DMS79 treated with DMSO at 0.1 percent for 48 hours (cell line): ENCODE measurements around the gene MINDY2.
"Not testable (repeated sequence)": the region's sequence is repeated elsewhere in the genome, so short reads cannot be mapped to it uniquely, and the experiment has no call there.

Experiments
- DNase-seq: peaks from one replicate; lab custom pipeline; 2025; lab: John Stamatoyannopoulos, UW

The MINDY2 gene

GRCh38 chr15:58830556-58830955 is 59.5 kb downstream of the MINDY2 start:
- peak; percentile 3 for DNase-seq

DNA sequence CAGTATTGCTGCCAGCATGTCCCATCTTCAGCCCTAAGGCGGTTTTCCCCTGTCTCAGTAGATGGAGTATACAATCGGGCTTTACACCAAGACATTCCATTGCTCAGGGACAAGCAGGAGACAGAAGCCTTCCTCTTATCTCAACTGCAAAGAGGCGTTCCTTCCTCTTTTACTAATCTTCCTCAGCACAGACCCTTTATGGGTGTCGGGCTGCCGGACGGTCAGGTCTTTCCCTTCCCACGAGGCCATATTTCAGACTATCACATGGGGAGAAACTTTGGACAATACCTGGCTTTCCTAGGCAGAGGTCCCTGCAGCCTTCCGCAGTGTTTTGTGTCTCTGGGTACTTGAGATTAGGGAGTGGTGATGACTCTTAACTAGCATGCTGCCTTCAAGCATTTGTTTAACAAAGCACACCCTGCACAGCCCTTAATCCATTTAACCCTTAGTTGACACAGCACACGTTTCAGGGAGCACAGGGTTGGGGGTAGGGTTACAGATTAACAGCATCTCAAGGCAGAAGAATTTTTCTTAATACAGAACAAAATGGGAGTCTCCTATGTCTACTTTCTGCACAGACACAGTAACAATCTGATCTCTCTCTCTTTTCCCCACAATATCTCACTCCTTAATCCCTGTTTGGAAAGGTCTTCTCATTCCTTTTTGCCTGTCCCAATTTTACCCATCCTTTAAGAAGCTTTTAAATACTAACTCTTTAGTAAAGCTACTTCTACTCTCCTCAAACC is 62.8 kb downstream of the MINDY2 start:
- DNase-seq = not testable (repeated sequence)

GRCh38 chr15:58839485-58839884 is 68.4 kb downstream of the MINDY2 start:
- DNase-seq = no peak

GRCh38 chr15:58840048-58840447 is 68.9 kb downstream of the MINDY2 start:
- DNase-seq = no peak

DNA sequence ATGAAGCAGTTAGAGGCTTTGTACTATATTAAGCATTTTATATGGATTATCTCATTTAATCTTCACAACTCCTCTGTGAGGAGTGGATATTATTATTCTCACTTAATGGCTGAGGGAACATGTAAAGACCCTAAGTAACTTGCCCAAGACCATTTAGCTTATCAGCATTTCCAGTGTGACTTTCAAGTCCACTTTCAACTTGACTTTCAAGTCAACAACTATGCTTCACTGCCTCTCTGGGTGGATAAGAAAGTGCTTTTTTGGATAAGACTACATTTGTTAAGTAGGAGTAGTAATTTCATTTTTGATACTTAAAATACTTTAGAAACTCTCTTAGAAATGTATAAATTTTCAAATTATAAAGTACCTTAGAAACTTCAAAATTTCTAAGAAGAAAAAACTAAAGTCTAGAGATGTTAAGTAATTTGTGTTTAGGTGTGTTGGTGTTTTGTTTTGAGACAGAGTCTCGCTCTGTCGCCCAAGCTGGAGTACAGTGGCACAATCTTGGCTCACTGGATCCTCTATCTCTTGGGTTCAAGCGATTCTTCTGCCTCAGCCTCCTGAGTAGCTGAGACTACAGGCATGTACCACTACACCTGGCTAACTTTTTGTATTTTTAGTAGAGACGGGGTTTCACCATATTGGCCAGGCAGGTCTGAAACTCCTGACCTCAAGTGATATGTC is 71.8 kb downstream of the MINDY2 start:
- no peak for DNase-seq

DNA sequence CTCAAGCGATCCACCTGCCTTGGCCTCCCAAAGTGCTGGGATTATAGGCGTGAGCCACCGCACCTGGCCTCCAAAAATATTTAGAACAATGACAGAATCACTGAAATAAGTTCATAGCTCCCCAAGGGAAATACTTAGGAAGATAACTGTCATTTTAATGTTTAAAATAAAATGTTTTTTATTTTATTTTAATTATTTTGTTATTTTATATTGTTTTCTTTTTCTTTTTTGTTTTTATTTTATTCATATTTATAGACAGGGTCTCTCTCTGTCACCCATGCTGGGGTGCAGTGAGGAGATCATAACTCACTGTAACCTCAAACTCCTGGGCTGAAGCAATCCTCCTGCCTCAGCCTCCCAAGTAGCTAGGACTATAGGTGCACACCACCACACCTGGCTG is 80.1 kb downstream of the MINDY2 start:
- not testable (repeated sequence) for DNase-seq

GRCh38 chr15:58852347-58852746 is 81.2 kb downstream of the MINDY2 start:
- no peak for DNase-seq

DNA sequence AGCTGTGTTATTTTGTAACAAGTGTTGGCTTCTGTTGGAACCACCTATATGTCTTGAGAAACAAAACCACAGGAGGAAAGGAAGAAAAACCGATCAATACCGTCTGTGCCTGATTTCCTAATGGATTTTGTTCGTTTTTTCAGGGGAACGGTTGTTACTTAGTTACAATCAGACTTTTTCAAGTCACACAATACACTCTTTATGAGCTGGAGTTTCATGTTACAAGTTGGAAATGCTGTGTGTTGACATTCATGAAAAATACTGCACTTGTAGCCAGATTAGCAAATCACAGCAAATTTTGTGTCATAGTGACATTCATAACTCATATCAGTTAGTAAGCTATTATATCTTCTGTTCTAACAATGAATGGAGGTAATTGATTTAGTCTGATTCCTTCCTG is 83.5 kb downstream of the MINDY2 start:
- DNase-seq = no peak

DNA sequence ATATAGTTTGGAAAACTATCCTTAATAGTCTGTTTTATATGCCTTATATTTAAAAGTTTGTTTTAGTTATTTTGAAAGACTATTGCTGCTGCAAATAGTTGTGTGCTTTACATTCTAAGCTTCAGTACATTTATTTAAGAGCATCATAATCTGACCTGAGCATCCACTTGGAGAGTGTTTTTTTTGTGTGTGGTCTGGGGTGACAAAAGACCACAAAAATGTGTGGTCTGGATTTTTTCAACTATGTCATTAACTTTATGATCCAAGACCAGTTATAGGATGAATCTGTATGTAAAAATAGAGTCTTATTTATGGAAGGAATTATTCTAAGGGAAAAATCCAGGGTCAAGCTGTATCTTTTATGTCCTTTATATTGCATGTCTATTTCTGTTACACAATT is 85.0 kb downstream of the MINDY2 start:
- no peak for DNase-seq

- not testable (repeated sequence) for DNase-seq
Measured at GRCh38 chr15:58856621-58857020, 85.5 kb downstream of the MINDY2 start.

DNA sequence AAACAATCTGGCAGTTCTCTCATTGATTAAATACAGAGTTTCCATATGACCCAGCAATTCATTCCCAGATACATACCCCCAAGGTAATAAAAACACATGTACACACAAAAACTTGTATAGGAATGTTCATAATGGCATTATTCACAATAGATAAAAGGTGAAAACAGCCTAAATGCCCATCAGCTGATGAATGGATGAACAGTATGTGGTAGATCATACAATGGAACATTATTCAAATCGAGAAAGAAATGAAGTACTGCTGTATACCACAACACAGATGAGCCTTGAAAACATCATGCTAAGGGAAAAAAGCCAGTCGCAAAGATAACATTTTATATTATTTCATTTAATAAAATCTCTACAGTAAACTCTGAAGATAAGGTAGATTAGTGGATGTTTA is 91.2 kb downstream of the MINDY2 start:
- no peak for DNase-seq

DNA sequence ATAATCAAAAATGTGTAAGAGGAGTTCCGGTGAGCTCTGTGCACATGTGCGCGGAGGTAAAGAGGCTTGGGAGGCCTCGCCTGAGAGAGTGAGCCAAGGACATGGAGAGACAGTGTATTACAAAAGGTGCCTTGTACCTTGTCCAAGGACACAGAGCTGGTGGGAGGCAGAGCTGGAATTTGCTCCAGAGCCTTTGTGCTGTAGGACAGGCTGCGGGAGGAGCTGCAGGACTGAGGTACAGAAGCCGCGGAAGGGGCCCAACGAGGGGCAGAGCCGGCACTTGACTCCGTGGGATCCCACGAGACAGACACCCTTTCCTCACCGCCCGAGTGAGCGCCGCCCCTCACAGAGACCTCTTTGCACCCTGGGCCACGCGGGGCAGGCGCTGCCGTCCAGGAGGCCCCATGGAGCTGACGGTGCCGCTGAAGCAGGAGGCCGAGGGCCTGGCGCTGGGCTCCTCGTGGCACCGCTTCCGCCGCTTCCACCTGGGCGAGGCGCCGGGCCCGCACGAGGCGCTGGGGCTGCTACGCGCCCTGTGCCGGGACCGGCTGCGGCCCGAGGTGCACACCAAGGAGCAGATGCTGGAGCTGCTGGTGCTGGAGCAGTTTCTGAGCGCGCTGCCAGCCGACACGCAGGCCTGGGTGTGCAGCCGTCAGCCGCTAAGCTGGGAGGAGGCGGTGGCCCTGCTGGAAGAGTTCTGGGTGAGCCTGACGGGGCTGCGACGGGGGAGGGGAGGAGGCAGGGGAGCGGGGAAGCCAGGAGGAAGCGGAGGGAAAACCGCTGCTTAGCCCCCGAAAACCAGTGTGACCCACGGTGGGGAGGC is 93.7 kb downstream of the MINDY2 start:
- DNase-seq = no peak

DNA sequence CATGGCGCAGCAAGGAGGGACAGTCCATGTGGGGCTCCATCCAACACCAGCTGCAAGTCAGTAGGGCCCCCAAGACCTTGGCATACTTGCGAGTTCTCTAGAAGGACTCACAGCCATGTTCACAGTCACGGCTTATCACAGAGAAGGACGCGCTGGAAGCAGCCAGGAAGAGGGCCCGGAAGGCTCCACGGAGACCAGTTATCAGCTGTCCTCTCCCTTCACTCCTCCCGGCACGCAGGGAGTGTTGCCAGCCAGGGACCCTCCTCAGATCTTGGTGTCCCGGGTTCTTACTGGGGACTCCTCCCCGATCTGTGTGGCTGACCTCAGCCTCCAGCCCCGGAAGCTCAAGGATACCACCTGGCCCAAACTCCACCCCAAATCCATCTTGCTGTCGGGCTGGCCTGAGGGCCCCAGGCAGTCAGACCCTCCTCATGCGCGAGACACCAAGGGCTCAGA is 94.4 kb downstream of the MINDY2 start:
- no peak for DNase-seq

DNA sequence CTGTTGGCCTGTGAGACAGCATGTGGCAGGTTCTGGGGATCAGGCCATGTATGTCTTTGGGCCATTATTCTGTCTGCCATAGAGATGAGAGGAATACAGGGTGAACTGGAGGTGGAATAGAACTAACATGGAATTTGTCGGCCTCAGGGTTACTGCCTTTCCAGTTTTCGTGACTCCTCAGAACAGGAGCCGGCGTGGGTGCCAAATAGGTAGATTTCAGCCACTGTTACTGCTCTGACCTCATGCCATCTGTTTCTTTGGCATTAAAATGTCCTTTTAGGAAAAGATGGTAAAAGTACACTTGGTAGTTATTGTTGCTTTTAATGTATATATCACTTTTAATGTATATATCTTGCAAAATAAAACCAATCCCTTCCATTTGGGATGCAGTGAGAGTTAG is 96.8 kb downstream of the MINDY2 start:
- DNase-seq = no peak

- DNase-seq = no peak
Measured at GRCh38 chr15:58870451-58870850, 99.3 kb downstream of the MINDY2 start.

GRCh38 chr15:58873267-58873666 is 102.2 kb downstream of the MINDY2 start:
- no peak for DNase-seq

DNA sequence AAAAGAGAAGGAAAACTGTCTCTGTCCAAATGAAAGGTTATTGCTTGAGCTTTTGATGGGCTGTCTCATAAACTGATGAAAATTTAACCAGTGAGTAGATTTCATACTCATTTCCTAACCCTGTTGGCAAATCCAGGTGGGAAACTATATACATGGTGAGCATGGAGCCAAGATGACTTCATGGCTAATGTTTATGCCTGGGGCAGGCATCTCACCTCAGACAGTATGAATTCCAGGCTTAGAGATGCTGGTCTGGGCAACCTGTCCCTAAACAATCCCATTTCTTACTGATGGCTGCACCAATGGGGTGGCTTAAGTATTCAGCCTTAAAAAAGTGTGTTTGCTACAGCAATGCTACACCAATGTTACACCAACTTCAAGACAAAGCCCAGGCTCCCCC is 104.2 kb downstream of the MINDY2 start:
- DNase-seq = no peak

- no peak for DNase-seq
Measured at GRCh38 chr15:58876306-58877106, 105.4 kb downstream of the MINDY2 start.

- DNase-seq = no peak
Measured at GRCh38 chr15:58877999-58878825, 107.1 kb downstream of the MINDY2 start.

DNA sequence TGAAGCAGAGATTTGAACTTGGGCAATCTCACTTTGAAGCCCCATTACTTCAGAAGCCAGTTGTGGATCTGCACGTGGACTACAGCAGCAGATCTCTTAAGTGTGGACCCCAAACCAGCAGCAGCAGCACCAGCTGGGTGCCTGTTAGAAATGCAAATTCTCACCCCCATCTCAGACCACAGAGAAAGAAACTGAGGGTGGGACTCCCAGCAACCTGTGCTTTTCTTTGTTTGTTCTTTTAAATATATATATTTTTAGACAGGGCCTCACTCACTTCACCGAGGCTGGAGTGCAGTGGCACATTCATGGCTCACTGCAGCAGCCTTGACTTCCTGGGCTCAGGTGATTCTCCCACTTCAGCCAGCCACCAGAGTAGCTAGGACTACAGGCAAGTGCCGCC is 109.2 kb downstream of the MINDY2 start:
- DNase-seq = no peak

DNA sequence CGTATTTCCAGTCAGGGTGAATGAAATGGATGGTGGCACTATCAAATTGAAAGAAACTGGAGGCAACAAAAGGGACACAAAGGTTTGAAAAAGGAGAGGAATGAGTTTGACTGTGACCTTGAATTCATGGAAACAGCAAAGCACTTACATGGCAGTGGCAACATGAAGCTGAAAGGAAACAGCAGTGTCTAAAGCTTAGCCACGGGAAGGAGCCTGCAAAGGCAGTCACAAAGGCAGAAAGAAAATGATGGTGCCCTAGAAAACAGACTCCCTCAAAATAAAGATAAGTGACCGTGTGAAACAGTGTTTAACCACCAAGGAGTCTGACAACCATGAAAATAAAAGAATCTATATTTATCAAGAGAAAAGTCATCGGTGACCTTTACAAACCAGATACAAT is 111.1 kb downstream of the MINDY2 start:
- no peak for DNase-seq
